ENCODE results near the gene DIP2C. TPM values are rescaled to one million over a fixed set of nuclear protein-coding genes. Genes with fewer than 3 reads are reported as not detected.

Gene DIP2C
- total RNA-seq, 2 experiments from 2014 or later: 1.6 to 1.7 TPM

GRCh38 chr10:561721-562120 is 127.7 kb downstream of the DIP2C start:
- Mint-ChIP-seq H3K27ac (no peak overlapping the region), H3K27me3 (no peaks in the 10 kb centered on the region), H3K36me3 (no peaks in the 10 kb centered on the region), H3K4me3 (no peak overlapping the region), H3K4me1 (no peaks in the 10 kb centered on the region), H3K9me3 (no peaks in the 10 kb centered on the region)
- POLR2A ChIA-PET: no interaction called here
- DNase-seq: no peak
- ATAC-seq (ENCODE audit: low read depth): no peak

GRCh38 chr10:560314-560992 is 129.0 kb downstream of the DIP2C start:
- Mint-ChIP-seq H3K4me1 (no peaks in the 10 kb centered on the region), H3K36me3 (no peaks in the 10 kb centered on the region), H3K9me3 (no peaks in the 10 kb centered on the region), H3K27me3 (no peaks in the 10 kb centered on the region), H3K27ac (no peak overlapping the region), H3K4me3 (no peak overlapping the region)
- DNase-seq (no peak), ATAC-seq (ENCODE audit: low read depth) (no peak)
- POLR2A ChIA-PET: no interaction called here

GRCh38 chr10:559767-560047 is 129.8 kb downstream of the DIP2C start:
- ATAC-seq (ENCODE audit: low read depth) (no peak), DNase-seq (no peak)
- Mint-ChIP-seq H3K4me1 (no peaks in the 10 kb centered on the region), H3K36me3 (no peaks in the 10 kb centered on the region), H3K9me3 (no peaks in the 10 kb centered on the region), H3K27ac (no peak overlapping the region), H3K27me3 (no peaks in the 10 kb centered on the region), H3K4me3 (no peak overlapping the region)
- POLR2A ChIA-PET: no interaction called here

GRCh38 chr10:558891-559766 is 130.3 kb downstream of the DIP2C start:
- DNase-seq: no peak
- POLR2A ChIA-PET: no interaction called here
- Mint-ChIP-seq H3K4me1 (no peaks in the 10 kb centered on the region), H3K36me3 (no peaks in the 10 kb centered on the region), H3K9me3 (no peaks in the 10 kb centered on the region), H3K27ac (no peak overlapping the region), H3K4me3 (no peak overlapping the region), H3K27me3 (no peaks in the 10 kb centered on the region)
- ATAC-seq (ENCODE audit: low read depth): no peak

GRCh38 chr10:558364-558763 is 131.1 kb downstream of the DIP2C start:
- ATAC-seq (ENCODE audit: low read depth): no peak
- Mint-ChIP-seq H3K4me1 (no peaks in the 10 kb centered on the region), H3K4me3 (no peak overlapping the region), H3K36me3 (no peaks in the 10 kb centered on the region), H3K27me3 (no peaks in the 10 kb centered on the region), H3K9me3 (no peaks in the 10 kb centered on the region), H3K27ac (no peak overlapping the region)
- POLR2A ChIA-PET: no interaction called here
- DNase-seq: no peak

- no peaks in the 10 kb centered on the region for H3K9me3 Mint-ChIP-seq
- H3K4me3 Mint-ChIP-seq: no peak overlapping the region
- no peaks in the 10 kb centered on the region for H3K36me3 Mint-ChIP-seq
- DNase-seq (no peak), ATAC-seq (ENCODE audit: low read depth) (no peak)
- H3K27me3 Mint-ChIP-seq: no peaks in the 10 kb centered on the region
- H3K27ac Mint-ChIP-seq: no peak overlapping the region
- H3K4me1 Mint-ChIP-seq: no peaks in the 10 kb centered on the region
- POLR2A ChIA-PET: no interaction called here
These were observed 131.6 kb downstream of the DIP2C start for GRCh38 chr10:557792-558328.

- no peak overlapping the region for H3K4me3 Mint-ChIP-seq
- ATAC-seq (ENCODE audit: low read depth) (no peak), DNase-seq (no peak)
- no peaks in the 10 kb centered on the region for H3K36me3 Mint-ChIP-seq
- H3K27ac Mint-ChIP-seq: no peak overlapping the region
- H3K4me1 Mint-ChIP-seq: no peaks in the 10 kb centered on the region
- no peaks in the 10 kb centered on the region for H3K9me3 Mint-ChIP-seq
- POLR2A ChIA-PET: no interaction called here
- no peaks in the 10 kb centered on the region for H3K27me3 Mint-ChIP-seq
These were observed 132.4 kb downstream of the DIP2C start for GRCh38 chr10:556971-557637.

- POLR2A ChIA-PET: no interaction called here
These were observed 133.7 kb downstream of the DIP2C start for GRCh38 chr10:555682-556350.

GRCh38 chr10:555281-555680 is 134.2 kb downstream of the DIP2C start:
- no peaks in the 10 kb centered on the region for H3K9me3 Mint-ChIP-seq
- POLR2A ChIA-PET: no interaction called here
- H3K4me3 Mint-ChIP-seq: no peak overlapping the region
- H3K4me1 Mint-ChIP-seq: no peaks in the 10 kb centered on the region
- no peak overlapping the region for H3K27ac Mint-ChIP-seq
- ATAC-seq (ENCODE audit: low read depth): no peak
- no peaks in the 10 kb centered on the region for H3K27me3 Mint-ChIP-seq
- no peaks in the 10 kb centered on the region for H3K36me3 Mint-ChIP-seq
- DNase-seq: no peak

More at GRCh38 chr10:555682-556350, 133.7 kb downstream of the DIP2C start:
- no peaks in the 10 kb centered on the region for H3K27me3 Mint-ChIP-seq
- no peaks in the 10 kb centered on the region for H3K9me3 Mint-ChIP-seq
- ATAC-seq (ENCODE audit: low read depth) (no peak), DNase-seq (no peak)
- H3K4me1 Mint-ChIP-seq: no peaks in the 10 kb centered on the region
- H3K36me3 Mint-ChIP-seq: no peaks in the 10 kb centered on the region
- H3K27ac Mint-ChIP-seq: no peak overlapping the region
- no peak overlapping the region for H3K4me3 Mint-ChIP-seq

GRCh38 chr10:554182-554848 is 135.2 kb downstream of the DIP2C start:
- POLR2A ChIA-PET: no interaction called here
- Mint-ChIP-seq H3K9me3 (no peaks in the 10 kb centered on the region), H3K4me3 (no peak overlapping the region), H3K27me3 (no peaks in the 10 kb centered on the region), H3K27ac (no peak overlapping the region), H3K4me1 (no peaks in the 10 kb centered on the region), H3K36me3 (no peaks in the 10 kb centered on the region)
- DNase-seq: no peak
- no peak for ATAC-seq (ENCODE audit: low read depth)

- POLR2A ChIA-PET: no interaction called here
- no peak overlapping the region for H3K4me3 Mint-ChIP-seq
- no peaks in the 10 kb centered on the region for H3K4me1 Mint-ChIP-seq
These were observed 136.2 kb downstream of the DIP2C start for GRCh38 chr10:553233-553632.

GRCh38 chr10:552679-553078 is 136.8 kb downstream of the DIP2C start:
- no peak for DNase-seq
- no peak overlapping the region for H3K27ac Mint-ChIP-seq
- H3K9me3 Mint-ChIP-seq: no peaks in the 10 kb centered on the region
- H3K4me3 Mint-ChIP-seq: no peak overlapping the region
- H3K27me3 Mint-ChIP-seq: peaks cover 6% of the 10 kb centered on the region
- no peaks in the 10 kb centered on the region for H3K4me1 Mint-ChIP-seq
- POLR2A ChIA-PET: no interaction called here
- H3K36me3 Mint-ChIP-seq: no peaks in the 10 kb centered on the region
- no peak for ATAC-seq (ENCODE audit: low read depth)

More at GRCh38 chr10:553233-553632, 136.2 kb downstream of the DIP2C start:
- no peaks in the 10 kb centered on the region for H3K36me3 Mint-ChIP-seq
- no peak overlapping the region for H3K27ac Mint-ChIP-seq
- DNase-seq: no peak
- peaks cover 6% of the 10 kb centered on the region for H3K27me3 Mint-ChIP-seq
- ATAC-seq (ENCODE audit: low read depth): no peak
- no peaks in the 10 kb centered on the region for H3K9me3 Mint-ChIP-seq

Data from activated naive CD8-positive, alpha-beta T cell treated with anti-CD3 and anti-CD28 coated beads, Interleukin-2, amount 10 ng/mL, durations not matched to agents 7 days and 5 days (primary cell).